Endothelial cell of umbilical vein (primary cell): ENCODE data around the gene WDFY2. TPM values are rescaled to one million over a fixed set of nuclear protein-coding genes. Genes with fewer than 3 reads are reported as not detected.

Source experiments
- BruUV-seq: library from RNA; stranded (reverse); fragments of 400-500 nt; replicated peaks from 2 replicates; lab custom pipeline; 2021; lab: Mats Ljungman, UMichigan
- CTCF ChIA-PET: fragments of 300-600, 350-600 bp; sonication (Branson Sonifier 250); formaldehyde crosslinking; loops from one replicate; lab custom pipeline; 2021; ENCODE audit warnings: antibody characterized with exemption, inconsistent platforms; lab: Charles Lee
- POLR2A ChIA-PET: fragments of 300-600, 350-600 bp; sonication (Branson Sonifier 250); formaldehyde crosslinking; loops from one replicate; lab custom pipeline; 2021; ENCODE audit warnings: antibody characterized with exemption, inconsistent platforms; lab: Charles Lee
- DNase-seq: peaks from one replicate; pipeline ENCODE4 v3.0.0-alpha.2; 2011; ENCODE audit warnings: low read depth, low spot score
- FAIRE-seq: peaks from 2 replicates; lab custom pipeline; 2011; peaks lifted over from hg19 to GRCh38; lab: Jason Lieb, UNC
- H2AFZ ChIP-seq: 2 replicates; pipeline ENCODE4 v1.6.0; 2012; ENCODE audit warnings: low read depth, low read length, control low read depth, inconsistent platforms
- H3K27ac ChIP-seq: 2 replicates; pipeline ENCODE4 v1.5.1; 2011; ENCODE audit warnings: low read depth, mild to moderate bottlenecking, control low read depth, low read length, moderate library complexity; ENCODE audit not compliant: insufficient read depth
- H3K27me3 ChIP-seq, 2 experiments: 2 replicates each; pipeline versions ENCODE4 v1.6.0 to v1.6.1; 2011; ENCODE audit warnings: low read length in 2 of 2, mixed read lengths in 1 of 2; ENCODE audit not compliant: control insufficient read depth in 2 of 2, insufficient read depth in 2 of 2
- H3K36me3 ChIP-seq, 2 experiments: 2 replicates in 1 of 2; 3 replicates in 1 of 2; pipeline ENCODE4 v1.5.1; 2011; ENCODE audit warnings: low read length in 2 of 2, mild to moderate bottlenecking in 1 of 2, moderate library complexity in 1 of 2; ENCODE audit not compliant: control insufficient read depth in 2 of 2, insufficient read depth in 2 of 2; ENCODE audit errors: extremely low read depth in 1 of 2
- H3K4me1 ChIP-seq: 3 replicates; pipeline ENCODE4 v1.5.1; 2011; ENCODE audit warnings: mild to moderate bottlenecking, low read length; ENCODE audit not compliant: control insufficient read depth, insufficient read depth; ENCODE audit errors: extremely low read depth
- H3K4me2 ChIP-seq: 2 replicates; pipeline ENCODE4 v1.6.1; 2011; ENCODE audit warnings: low read length, control low read depth, mixed read lengths; ENCODE audit not compliant: insufficient read depth
- H3K4me3 ChIP-seq, 3 experiments: fragments of 200-600 bp in 1 of 3; sonication (generic), shearing (Covaris generic) in 1 of 3; replicated peaks in 1 of 3; 2 replicates each; pipeline ENCODE4 v1.5.1; 2011 to 2016; ENCODE audit warnings: control low read depth in 3 of 3, low read length in 3 of 3, mild to moderate bottlenecking in 2 of 3, inconsistent platforms in 1 of 3, low read depth in 1 of 3, moderate library complexity in 1 of 3; ENCODE audit not compliant: insufficient read depth in 1 of 3
- H3K79me2 ChIP-seq: 2 replicates; pipeline ENCODE4 v1.6.0; 2012; ENCODE audit warnings: low read length, inconsistent platforms; ENCODE audit not compliant: control insufficient read depth, insufficient read depth
- H3K9ac ChIP-seq: replicated peaks from 2 replicates; pipeline ENCODE3; 2011; ENCODE audit warnings: low read length, control low read depth; ENCODE audit not compliant: insufficient read depth; ENCODE audit errors: extremely low read depth
- H3K9me1 ChIP-seq: replicated peaks from 3 replicates; pipeline ENCODE4 v1.6.0; 2011; ENCODE audit warnings: mild to moderate bottlenecking, low read length; ENCODE audit not compliant: control insufficient read depth, insufficient read depth; ENCODE audit errors: extremely low read depth
- H3K9me3 ChIP-seq: replicated peaks from 2 replicates; pipeline ENCODE4 v1.5.1; 2012; ENCODE audit warnings: low read length, inconsistent platforms; ENCODE audit not compliant: control insufficient read depth, insufficient read depth
- H4K20me1 ChIP-seq: replicated peaks from 2 replicates; pipeline ENCODE3; 2011; ENCODE audit warnings: mild to moderate bottlenecking, low read length; ENCODE audit not compliant: control insufficient read depth, insufficient read depth; ENCODE audit errors: extremely low read depth
- CTCF ChIP-seq, 2 donors: IDR thresholded peaks; 1 replicate in 1 of 2; 2 replicates in 1 of 2; pipeline ENCODE4 v1.5.1; 2011; ENCODE audit warnings: low read length in 2 of 2, mild to moderate bottlenecking in 2 of 2, moderate library complexity in 2 of 2, control low read depth in 1 of 2, inconsistent platforms in 1 of 2, low read depth in 1 of 2; ENCODE audit not compliant: insufficient read depth in 1 of 2; ENCODE audit errors: extremely low read depth in 1 of 2
- EZH2 ChIP-seq: IDR thresholded peaks from 2 replicates; pipeline ENCODE4 v1.6.1; 2012; ENCODE audit warnings: borderline replicate concordance, low read depth, mild to moderate bottlenecking, moderate library complexity, low read length, inconsistent platforms; ENCODE audit not compliant: severe bottlenecking
- FOS ChIP-seq: IDR thresholded peaks from 2 replicates; pipeline ENCODE4 v1.6.1; 2011; ENCODE audit warnings: mild to moderate bottlenecking, low read length, moderate library complexity, borderline replicate concordance; ENCODE audit not compliant: insufficient read depth
- GATA2 ChIP-seq: IDR thresholded peaks from 2 replicates; pipeline ENCODE4 v1.7.0; 2011; ENCODE audit warnings: low read depth, mild to moderate bottlenecking, moderate library complexity, mixed read lengths, low read length; ENCODE audit not compliant: insufficient read length, insufficient read depth
- JUN ChIP-seq: IDR thresholded peaks from 2 replicates; pipeline ENCODE4 v1.6.1; 2011; ENCODE audit warnings: borderline replicate concordance, low read depth; ENCODE audit not compliant: insufficient read length, insufficient read depth
- MAX ChIP-seq: IDR thresholded peaks from 2 replicates; pipeline ENCODE4 v1.6.1; 2011; ENCODE audit not compliant: insufficient read depth, insufficient read length
- MYC ChIP-seq: IDR thresholded peaks from one replicate; pipeline ENCODE4 v1.6.1; 2011; ENCODE audit warnings: mild to moderate bottlenecking, low read depth, low read length
- POLR2A ChIP-seq: IDR thresholded peaks from 2 replicates; pipeline ENCODE4 v1.6.1; 2012; ENCODE audit warnings: low read depth, mild to moderate bottlenecking, control low read depth, low read length
- POLR2AphosphoS5 ChIP-seq: IDR thresholded peaks from 2 replicates; pipeline ENCODE4 v1.6.1; 2012; ENCODE audit warnings: low read depth, mild to moderate bottlenecking, control low read depth, low read length, moderate library complexity; ENCODE audit not compliant: insufficient read depth
- dilution Hi-C: fragments of 300-500 bp; cut with MboI; formaldehyde crosslinking; loops from one replicate; pipeline ENCODE4 v1.15.0; 2019; ENCODE audit warnings: low sequenced_read_pairs; ENCODE audit not compliant: extremely low pct_ligation_motif_present
- intact Hi-C: fragments of 100-400 bp; cut with micrococcal nuclease; formaldehyde crosslinking; loops from one replicate; pipeline ENCODE4 v1.10.0; 2022
- polyA plus RNA-seq, 4 experiments: library from polyadenylated mRNA; depleted of rRNA in 3 of 4; stranded (reverse) in 3 of 4; unstranded in 1 of 4; fragments of >200 nt; gene quantifications; 2 replicates each; pipeline versions ENCODE4 v1.2.1 to v1.2.3, GENCODE V29; 2011 to 2012; ENCODE audit warnings: missing spikeins in 1 of 4
- total RNA-seq: library from RNA; stranded (reverse); gene quantifications from 2 replicates; pipeline ENCODE4 v1.2.3, GENCODE V29; 2021

WDFY2 gene
- total and polyA plus RNA-seq, 2 donors (not counting 3 experiments of a cell fraction or from before 2014, with no cell fraction given), result 2.1 to 5.5 TPM

- POLR2A ChIA-PET, result no interaction called here
Measured at GRCh38 chr13:51577690-51578089, 6.6 kb upstream of the WDFY2 start.

More at GRCh38 chr13:51577690-51578089, 6.6 kb upstream of the WDFY2 start:
- Histone ChIP-seq H3K79me2 (no peaks in the 10 kb centered on the region), H3K9ac (no peak overlapping the region), H3K9me1 (no peaks in the 10 kb centered on the region), H3K9me3 (no peaks in the 10 kb centered on the region), H3K36me3 (no peaks in the 10 kb centered on the region), H3K4me1 (no peaks in the 10 kb centered on the region), H3K27me3 (no peaks in the 10 kb centered on the region), H3K27ac (no peak overlapping the region), H3K4me2 (no peak overlapping the region), H4K20me1 (no peaks in the 10 kb centered on the region), H3K4me3 (no peak overlapping the region), H2AFZ (no peak overlapping the region)
- intact Hi-C loops (no loop called here), dilution Hi-C loops (no loop called here)
- FAIRE-seq, result no peak
- CTCF ChIA-PET, result no interaction called here
- DNase-seq, result no peak
- no TSS peak for BruUV-seq
- TF ChIP-seq POLR2A (no peak), MYC (no peak), MAX (no peak), EZH2 (no peak), FOS (no peak), GATA2 (no peak), JUN (no peak), POLR2AphosphoS5 (no peak), CTCF (IDR thresholded peaks at IDR 0.05; ENCODE audit: extremely low read depth in 1 of 2, insufficient read depth in 1 of 2, low read depth in 1 of 2, low read length in 2 of 2) (no peak)
